Omental fat pad (tissue), 4 donors: Measurements from ENCODE around the gene RAVER2. TPM values are rescaled to one million over a fixed set of nuclear protein-coding genes. Genes with fewer than 3 reads are reported as not detected.
A peak's percentile ranks its signal among the peaks of the same experiment; 100 is the strongest.

Experiments
- ATAC-seq: fragments of 150-250 bp; one replicate; pipeline ENCODE4 v1.9.1; 2016; ENCODE audit warnings: mild to moderate bottlenecking, moderate library complexity; ENCODE audit not compliant: low FRiP score
- DNase-seq: peaks from one replicate; pipeline ENCODE4 v3.0.0-alpha.2; 2019; ENCODE audit warnings: low spot score
- total RNA-seq, 4 donors: library from RNA; depleted of rRNA; stranded (reverse); fragments of >200 nt; gene quantifications; one replicate each; pipeline ENCODE4 v1.1.0, GENCODE V29; 2016
- TF ChIP-seq, protein P1 (sequence below), 3 donors: fragments of 450-650 bp; IDR thresholded peaks; one replicate each; pipeline ENCODE4 v1.5.1; 2016 to 2017; ENCODE audit warnings: antibody characterized with exemption in 3 of 3, mild to moderate bottlenecking in 3 of 3, moderate library complexity in 2 of 3

RAVER2 gene
- total RNA-seq, 4 donors from 2014 or later = 6.6 to 14.3 (median 10.3) TPM

- TF ChIP-seq, protein P1, sequence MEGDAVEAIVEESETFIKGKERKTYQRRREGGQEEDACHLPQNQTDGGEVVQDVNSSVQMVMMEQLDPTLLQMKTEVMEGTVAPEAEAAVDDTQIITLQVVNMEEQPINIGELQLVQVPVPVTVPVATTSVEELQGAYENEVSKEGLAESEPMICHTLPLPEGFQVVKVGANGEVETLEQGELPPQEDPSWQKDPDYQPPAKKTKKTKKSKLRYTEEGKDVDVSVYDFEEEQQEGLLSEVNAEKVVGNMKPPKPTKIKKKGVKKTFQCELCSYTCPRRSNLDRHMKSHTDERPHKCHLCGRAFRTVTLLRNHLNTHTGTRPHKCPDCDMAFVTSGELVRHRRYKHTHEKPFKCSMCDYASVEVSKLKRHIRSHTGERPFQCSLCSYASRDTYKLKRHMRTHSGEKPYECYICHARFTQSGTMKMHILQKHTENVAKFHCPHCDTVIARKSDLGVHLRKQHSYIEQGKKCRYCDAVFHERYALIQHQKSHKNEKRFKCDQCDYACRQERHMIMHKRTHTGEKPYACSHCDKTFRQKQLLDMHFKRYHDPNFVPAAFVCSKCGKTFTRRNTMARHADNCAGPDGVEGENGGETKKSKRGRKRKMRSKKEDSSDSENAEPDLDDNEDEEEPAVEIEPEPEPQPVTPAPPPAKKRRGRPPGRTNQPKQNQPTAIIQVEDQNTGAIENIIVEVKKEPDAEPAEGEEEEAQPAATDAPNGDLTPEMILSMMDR (IDR thresholded peaks at IDR 0.05) = no peak
- ATAC-seq = no peak
- DNase-seq = no peak
Measured at GRCh38 chr1:64829411-64830029, 84.6 kb downstream of the RAVER2 start.

GRCh38 chr1:64830030-64830651 lies 85.3 kb downstream of the RAVER2 start:
- DNase-seq (no peak), ATAC-seq (no peak)
- TF ChIP-seq, protein P1 (IDR thresholded peaks at IDR 0.05) = no peak

- DNase-seq (no peak), ATAC-seq (peak; percentile 71)
- TF ChIP-seq, protein P1 (IDR thresholded peaks at IDR 0.05) = no peak
Measured at GRCh38 chr1:64834734-64835133, 89.9 kb downstream of the RAVER2 start.

GRCh38 chr1:64836802-64837201 lies 91.9 kb downstream of the RAVER2 start:
- TF ChIP-seq, protein P1 (IDR thresholded peaks at IDR 0.05) = no peak
- ATAC-seq = no peak
- no peak for DNase-seq

GRCh38 chr1:64838486-64838885 lies 93.6 kb downstream of the RAVER2 start:
- ATAC-seq (no peak), DNase-seq (no peak)
- TF ChIP-seq, protein P1 (IDR thresholded peaks at IDR 0.05) = no peak

DNA sequence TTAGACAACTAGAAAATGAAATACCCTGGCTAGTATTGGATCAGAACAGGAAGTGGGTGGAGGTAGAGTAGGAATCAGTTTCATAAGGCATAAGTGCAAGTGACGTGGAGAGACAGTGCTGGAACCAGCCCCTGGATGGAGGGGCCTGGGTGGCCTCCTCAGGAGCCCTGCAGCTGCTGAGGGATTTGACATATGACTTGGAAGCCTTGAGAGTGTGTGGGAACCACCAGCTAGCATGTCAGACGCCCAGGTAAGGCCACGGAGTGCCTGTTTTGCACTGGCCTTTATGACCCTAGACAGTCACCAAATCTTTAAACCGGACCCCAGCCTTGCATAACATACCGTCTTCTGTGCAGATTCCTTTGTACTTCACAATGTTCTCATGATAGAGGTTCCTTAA lies 94.4 kb downstream of the RAVER2 start:
- TF ChIP-seq, protein P1 (IDR thresholded peaks at IDR 0.05) = no peak
- DNase-seq (no peak), ATAC-seq (no peak)
